HUES48 (cell line): ENCODE measurements around the gene CELF4.
A peak's percentile ranks its signal among the peaks of the same experiment; 100 is the strongest.

ENCODE experiments used
- H3K27ac ChIP-seq: one replicate; pipeline ENCODE4 v1.7.0; 2013; ENCODE audit warnings: low read depth, low read length, inconsistent platforms
- H3K27me3 ChIP-seq: 2 replicates; pipeline ENCODE4 v1.6.1; 2013; ENCODE audit warnings: mild to moderate bottlenecking, low read length; ENCODE audit not compliant: control insufficient read depth, insufficient read depth
- H3K36me3 ChIP-seq: 2 replicates; pipeline ENCODE4 v1.6.1; 2013; ENCODE audit warnings: low read length; ENCODE audit not compliant: control insufficient read depth, insufficient read depth
- H3K4me1 ChIP-seq: 2 replicates; pipeline ENCODE4 v1.6.1; 2013; ENCODE audit warnings: mild to moderate bottlenecking, low read length; ENCODE audit not compliant: control insufficient read depth, insufficient read depth
- H3K4me3 ChIP-seq: 2 replicates; pipeline ENCODE4 v1.5.1; 2013; ENCODE audit warnings: mild to moderate bottlenecking, low read depth, low read length
- H3K9ac ChIP-seq: 2 replicates; pipeline ENCODE4 v1.6.1; 2013; ENCODE audit warnings: mild to moderate bottlenecking, low read depth, low read length, moderate library complexity
- H3K9me3 ChIP-seq: 2 replicates; pipeline ENCODE4 v1.6.1; 2013; ENCODE audit warnings: low read length; ENCODE audit not compliant: control insufficient read depth, insufficient read depth

Gene CELF4

DNA sequence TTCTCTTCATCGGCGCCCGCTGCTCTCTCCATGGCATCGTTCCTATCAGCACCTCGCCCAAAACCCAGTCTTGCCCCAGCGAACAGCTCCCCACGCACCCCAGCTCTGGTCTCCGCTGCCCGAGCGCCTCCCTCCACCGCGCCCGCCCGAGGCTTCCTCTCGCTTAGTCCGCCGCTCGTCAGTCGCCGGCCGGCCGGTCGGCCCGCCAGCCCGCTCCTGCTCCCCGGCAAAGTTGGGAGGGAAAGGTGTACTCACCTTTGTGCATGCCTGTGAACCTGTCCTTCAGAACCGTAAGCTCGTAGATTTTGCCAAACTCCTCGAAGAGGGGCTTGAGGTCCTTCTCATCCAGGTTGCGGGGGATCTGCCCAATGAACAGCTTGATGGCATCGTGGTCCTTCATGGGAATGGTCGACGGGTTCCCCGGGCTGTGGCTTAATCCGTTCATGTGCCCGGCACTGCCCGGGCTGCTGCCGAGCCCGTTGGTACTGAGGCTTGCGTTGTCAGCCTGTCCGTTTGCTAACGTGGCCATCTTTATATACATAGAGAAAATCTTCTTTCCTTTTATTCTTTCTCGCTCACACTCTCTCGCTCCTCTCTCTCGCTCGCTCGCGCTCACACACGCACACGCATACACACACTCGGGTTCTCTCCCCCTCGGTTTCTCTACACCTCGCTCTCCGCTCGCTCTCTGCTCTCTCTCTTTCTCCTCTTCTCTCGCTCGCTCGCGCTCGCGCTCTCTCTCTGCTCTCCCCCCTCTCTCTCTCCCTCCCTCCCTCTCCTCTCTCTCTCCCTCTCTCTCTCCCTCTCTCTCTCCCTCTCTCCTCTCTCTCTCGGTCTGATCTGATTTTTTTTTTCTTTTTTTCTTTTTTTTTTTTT is at the start of gene CELF4:
CELF4 (minus strand) TSS at position 698 of the 876 bp plus-strand sequence.
- Histone ChIP-seq H3K27me3 (peaks cover 97% of the 10 kb centered on the region), H3K4me3 (peak within 1 kb of the TSS; percentile 76), H3K36me3 (no peaks in the 10 kb centered on the region), H3K9me3 (no peaks in the 10 kb centered on the region), H3K9ac (no peak within 1 kb of the TSS), H3K27ac (no peak within 1 kb of the TSS), H3K4me1 (peaks cover 16% of the 10 kb centered on the region)

- H3K27ac ChIP-seq, result no peak overlapping the region
- H3K9ac ChIP-seq, result no peak overlapping the region
- no peaks in the 10 kb centered on the region for H3K36me3 ChIP-seq
- no peaks in the 10 kb centered on the region for H3K4me1 ChIP-seq
- no peak overlapping the region for H3K4me3 ChIP-seq
- H3K9me3 ChIP-seq, result no peaks in the 10 kb centered on the region
- H3K27me3 ChIP-seq, result no peaks in the 10 kb centered on the region
Observed at GRCh38 chr18:37613253-37613565, 47.6 kb upstream of the CELF4 start.

DNA sequence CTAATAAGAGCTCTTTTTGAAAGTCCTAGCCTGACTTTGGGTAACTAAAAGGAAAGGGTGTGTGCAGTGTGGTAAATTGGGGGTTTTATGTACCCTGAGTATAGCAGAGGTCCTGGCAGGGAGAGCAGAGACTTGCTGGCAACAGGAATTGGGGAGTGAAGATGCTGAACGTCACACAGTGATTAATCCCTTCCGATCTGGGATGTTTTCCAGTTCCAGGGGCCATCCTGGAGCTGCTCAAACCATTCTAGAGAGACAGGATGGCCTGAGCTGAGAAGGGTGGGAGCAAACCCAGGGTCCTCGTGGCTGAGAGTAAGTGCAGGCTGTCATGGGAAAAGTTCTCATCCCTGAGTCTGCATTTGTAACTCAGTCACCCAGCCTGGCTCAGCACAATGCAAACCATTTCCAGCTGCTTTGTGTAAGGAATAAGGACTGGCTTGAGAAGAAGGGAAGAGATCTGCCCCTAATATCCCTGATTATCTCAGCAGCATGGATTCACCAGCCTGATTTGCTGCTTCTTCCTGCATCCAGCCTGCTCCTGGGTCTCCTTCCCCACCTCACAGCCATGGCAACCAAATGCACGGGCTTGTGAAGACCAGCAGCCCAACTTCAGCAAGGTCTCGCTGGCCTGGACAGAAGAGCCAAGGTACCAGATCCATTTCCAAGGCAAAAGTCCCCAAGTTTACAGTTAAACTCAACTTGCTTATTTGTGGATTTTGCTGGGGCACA is 47.1 kb upstream of the CELF4 start:
- Histone ChIP-seq H3K27ac (no peak overlapping the region), H3K4me1 (no peaks in the 10 kb centered on the region), H3K36me3 (no peaks in the 10 kb centered on the region), H3K4me3 (no peak overlapping the region), H3K27me3 (no peaks in the 10 kb centered on the region), H3K9ac (no peak overlapping the region), H3K9me3 (no peaks in the 10 kb centered on the region)

- H3K36me3 ChIP-seq, result no peaks in the 10 kb centered on the region
- H3K9ac ChIP-seq, result no peak overlapping the region
- H3K9me3 ChIP-seq, result no peaks in the 10 kb centered on the region
- H3K4me1 ChIP-seq, result no peaks in the 10 kb centered on the region
- no peak overlapping the region for H3K4me3 ChIP-seq
- H3K27ac ChIP-seq, result no peak overlapping the region
- no peaks in the 10 kb centered on the region for H3K27me3 ChIP-seq
Observed at GRCh38 chr18:37611614-37612279, 46.1 kb upstream of the CELF4 start.

GRCh38 chr18:37608876-37609275 is 43.3 kb upstream of the CELF4 start:
- H3K36me3 ChIP-seq, result no peaks in the 10 kb centered on the region
- H3K9ac ChIP-seq, result no peak overlapping the region
- no peaks in the 10 kb centered on the region for H3K27me3 ChIP-seq
- H3K27ac ChIP-seq, result no peak overlapping the region
- no peak overlapping the region for H3K4me3 ChIP-seq
- H3K9me3 ChIP-seq, result no peaks in the 10 kb centered on the region
- no peaks in the 10 kb centered on the region for H3K4me1 ChIP-seq

GRCh38 chr18:37607281-37607680 is 41.7 kb upstream of the CELF4 start:
- Histone ChIP-seq H3K9me3 (no peaks in the 10 kb centered on the region), H3K4me3 (no peak overlapping the region), H3K27ac (no peak overlapping the region), H3K4me1 (no peaks in the 10 kb centered on the region), H3K27me3 (no peaks in the 10 kb centered on the region), H3K9ac (no peak overlapping the region), H3K36me3 (no peaks in the 10 kb centered on the region)

DNA sequence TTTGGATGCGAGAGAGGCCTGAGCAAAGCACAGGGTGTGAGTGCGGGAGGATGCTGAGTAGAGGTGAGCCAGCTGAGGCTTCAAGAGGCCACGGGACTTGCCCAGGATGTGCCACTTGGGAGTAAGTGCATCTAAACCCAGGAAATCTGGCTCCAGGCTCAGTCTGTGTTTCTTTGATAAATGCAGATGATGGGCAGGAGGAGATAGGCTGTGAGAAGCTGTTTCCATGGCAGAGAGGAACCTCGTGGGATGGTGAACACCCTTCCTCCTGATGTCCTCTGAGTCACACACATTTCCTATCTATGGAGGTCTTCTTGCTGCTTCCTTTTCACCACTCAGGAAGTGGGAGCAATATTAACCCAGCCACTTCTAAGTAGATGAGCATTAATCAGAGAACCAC is 38.4 kb upstream of the CELF4 start:
- Histone ChIP-seq H3K9ac (no peak overlapping the region), H3K9me3 (no peaks in the 10 kb centered on the region), H3K27me3 (no peaks in the 10 kb centered on the region), H3K27ac (no peak overlapping the region), H3K4me3 (no peak overlapping the region), H3K4me1 (no peaks in the 10 kb centered on the region), H3K36me3 (no peaks in the 10 kb centered on the region)

DNA sequence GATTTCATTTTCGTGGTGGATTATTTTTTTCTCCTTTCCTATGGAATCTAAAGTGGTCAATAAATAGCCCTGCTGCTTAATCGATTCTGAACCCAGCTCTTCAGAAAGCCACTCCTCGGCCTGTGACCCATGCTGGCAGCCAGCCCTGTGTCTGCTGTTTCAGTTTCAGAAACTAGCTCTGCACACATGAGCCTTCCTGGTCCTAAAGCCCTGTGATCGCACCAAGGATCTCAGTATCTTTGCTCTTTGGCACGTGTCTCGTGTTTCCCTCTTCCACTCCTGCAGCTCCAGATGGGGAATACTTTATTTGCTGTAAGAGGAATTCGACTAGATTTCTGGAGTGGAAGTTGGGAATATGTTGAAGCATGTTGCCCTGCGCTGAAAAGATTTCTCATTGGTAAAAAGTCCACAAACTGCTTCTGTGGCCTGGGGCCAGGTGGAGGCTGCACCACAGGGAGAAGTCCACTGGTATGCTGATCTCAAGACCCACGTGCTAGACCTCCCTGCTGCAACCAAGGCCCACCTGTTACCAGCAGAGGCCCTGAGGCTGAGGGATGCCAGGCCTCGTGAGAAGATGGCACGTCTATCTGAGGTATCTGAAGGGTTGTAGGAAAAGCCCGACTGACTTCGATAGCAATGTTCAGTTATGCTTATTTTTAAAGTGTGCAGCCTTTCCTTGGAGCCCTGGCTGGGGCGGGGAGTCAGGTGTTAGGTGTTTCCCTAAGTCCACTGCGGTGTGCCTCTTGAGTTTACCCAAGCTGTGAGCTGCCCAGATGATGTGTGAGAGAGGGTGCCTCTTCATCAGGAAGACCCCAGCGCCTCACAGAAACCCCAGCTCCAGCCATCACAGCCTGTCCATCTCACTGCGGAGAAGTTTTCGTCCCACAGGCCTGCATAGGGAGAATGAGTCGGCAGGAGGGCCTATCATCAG is 33.6 kb upstream of the CELF4 start:
- Histone ChIP-seq H3K27ac (no peak overlapping the region), H3K9me3 (no peaks in the 10 kb centered on the region), H3K4me1 (no peaks in the 10 kb centered on the region), H3K36me3 (no peaks in the 10 kb centered on the region), H3K4me3 (no peak overlapping the region), H3K27me3 (no peaks in the 10 kb centered on the region), H3K9ac (no peak overlapping the region)

DNA sequence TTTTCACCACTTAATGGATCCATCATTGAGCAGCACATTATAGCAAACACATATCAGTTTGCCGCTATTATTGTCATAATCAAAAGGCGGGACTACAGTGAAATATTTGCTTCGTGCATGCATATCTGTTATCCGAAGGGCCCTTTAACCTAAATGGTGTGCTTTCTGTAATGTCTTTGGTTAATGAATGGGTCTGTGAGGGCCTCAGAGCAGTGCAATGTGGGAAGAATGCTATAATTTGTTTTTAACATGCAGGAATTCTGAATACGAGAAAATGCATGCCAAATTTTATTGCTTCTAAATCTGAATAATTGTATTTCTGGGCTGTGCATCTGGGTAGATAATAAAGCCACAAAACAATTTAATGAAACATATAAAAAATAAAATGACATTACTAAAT is 32.8 kb upstream of the CELF4 start:
- Histone ChIP-seq H3K4me1 (no peaks in the 10 kb centered on the region), H3K27ac (no peak overlapping the region), H3K4me3 (no peak overlapping the region), H3K9ac (no peak overlapping the region), H3K36me3 (no peaks in the 10 kb centered on the region), H3K27me3 (no peaks in the 10 kb centered on the region), H3K9me3 (no peaks in the 10 kb centered on the region)

DNA sequence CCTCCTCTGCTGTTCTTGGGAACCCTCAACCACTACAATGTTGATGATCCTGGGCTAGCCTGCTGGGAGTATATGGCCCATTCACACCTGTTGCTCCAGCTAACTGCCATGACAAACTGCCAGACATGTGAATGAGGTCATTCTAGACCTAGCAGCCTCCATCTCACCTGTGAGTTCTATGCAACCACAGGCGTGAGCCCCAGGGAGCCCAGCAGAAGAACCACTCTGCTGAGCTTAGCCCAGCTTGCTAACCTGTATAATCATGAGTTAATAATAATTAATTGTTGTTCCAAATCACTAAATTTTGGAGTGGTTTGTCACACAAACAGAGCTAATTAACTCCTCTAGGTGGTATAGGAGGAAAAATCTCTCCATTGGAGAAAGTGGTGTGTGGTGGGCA is 24.7 kb upstream of the CELF4 start:
- H3K9ac ChIP-seq, result no peak overlapping the region
- H3K36me3 ChIP-seq, result no peaks in the 10 kb centered on the region
- H3K4me3 ChIP-seq, result no peak overlapping the region
- H3K27ac ChIP-seq, result no peak overlapping the region
- peaks cover 5% of the 10 kb centered on the region; the same call in 1 of the 2 replicates for H3K27me3 ChIP-seq
- peaks cover 8% of the 10 kb centered on the region for H3K4me1 ChIP-seq
- no peaks in the 10 kb centered on the region; the same call in 1 of the 2 replicates for H3K9me3 ChIP-seq
